GM12874 (cell line): ENCODE data around the gene MNS1.

Experiments
- TF ChIP-seq, protein P1 (sequence below): IDR thresholded peaks from 2 replicates; pipeline ENCODE4 v1.5.1; 2011; ENCODE audit warnings: low read depth, mild to moderate bottlenecking, control low read depth, low read length, moderate library complexity; ENCODE audit not compliant: insufficient read depth

Gene MNS1

DNA sequence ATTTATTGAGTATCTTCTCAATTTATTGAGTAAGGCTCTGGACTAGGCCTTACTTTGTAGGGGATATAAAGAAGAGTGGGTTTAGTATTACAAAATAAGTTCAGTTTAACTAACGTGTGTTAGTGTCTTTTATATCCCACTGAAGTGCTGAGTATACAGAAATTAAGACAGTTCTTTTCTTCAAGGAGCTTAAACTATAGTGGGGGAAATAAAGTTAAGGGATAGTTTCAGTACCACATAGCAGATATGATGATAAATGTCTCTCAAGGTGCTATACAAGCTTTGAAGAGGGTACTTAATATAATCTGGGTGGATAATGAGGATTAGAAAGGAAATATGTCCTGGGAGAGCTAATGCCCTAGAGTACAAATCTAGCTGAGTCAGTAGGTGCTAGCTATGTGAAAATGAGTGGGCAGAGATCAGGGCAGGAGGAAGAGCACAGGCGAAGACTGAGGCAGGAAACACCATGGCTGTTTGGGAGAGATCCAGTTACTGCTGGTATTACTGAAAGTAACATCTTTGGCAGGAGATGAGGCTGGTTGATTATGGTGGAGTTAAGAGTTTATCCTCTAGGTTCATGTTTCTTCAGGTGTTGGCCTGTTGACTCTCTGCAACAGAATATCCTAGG is 53.7 kb downstream of the MNS1 start:
- TF ChIP-seq, protein P1, sequence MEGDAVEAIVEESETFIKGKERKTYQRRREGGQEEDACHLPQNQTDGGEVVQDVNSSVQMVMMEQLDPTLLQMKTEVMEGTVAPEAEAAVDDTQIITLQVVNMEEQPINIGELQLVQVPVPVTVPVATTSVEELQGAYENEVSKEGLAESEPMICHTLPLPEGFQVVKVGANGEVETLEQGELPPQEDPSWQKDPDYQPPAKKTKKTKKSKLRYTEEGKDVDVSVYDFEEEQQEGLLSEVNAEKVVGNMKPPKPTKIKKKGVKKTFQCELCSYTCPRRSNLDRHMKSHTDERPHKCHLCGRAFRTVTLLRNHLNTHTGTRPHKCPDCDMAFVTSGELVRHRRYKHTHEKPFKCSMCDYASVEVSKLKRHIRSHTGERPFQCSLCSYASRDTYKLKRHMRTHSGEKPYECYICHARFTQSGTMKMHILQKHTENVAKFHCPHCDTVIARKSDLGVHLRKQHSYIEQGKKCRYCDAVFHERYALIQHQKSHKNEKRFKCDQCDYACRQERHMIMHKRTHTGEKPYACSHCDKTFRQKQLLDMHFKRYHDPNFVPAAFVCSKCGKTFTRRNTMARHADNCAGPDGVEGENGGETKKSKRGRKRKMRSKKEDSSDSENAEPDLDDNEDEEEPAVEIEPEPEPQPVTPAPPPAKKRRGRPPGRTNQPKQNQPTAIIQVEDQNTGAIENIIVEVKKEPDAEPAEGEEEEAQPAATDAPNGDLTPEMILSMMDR: no peak

- TF ChIP-seq, protein P1: no peak
Measured at GRCh38 chr15:56410721-56411120, 54.2 kb downstream of the MNS1 start.

DNA sequence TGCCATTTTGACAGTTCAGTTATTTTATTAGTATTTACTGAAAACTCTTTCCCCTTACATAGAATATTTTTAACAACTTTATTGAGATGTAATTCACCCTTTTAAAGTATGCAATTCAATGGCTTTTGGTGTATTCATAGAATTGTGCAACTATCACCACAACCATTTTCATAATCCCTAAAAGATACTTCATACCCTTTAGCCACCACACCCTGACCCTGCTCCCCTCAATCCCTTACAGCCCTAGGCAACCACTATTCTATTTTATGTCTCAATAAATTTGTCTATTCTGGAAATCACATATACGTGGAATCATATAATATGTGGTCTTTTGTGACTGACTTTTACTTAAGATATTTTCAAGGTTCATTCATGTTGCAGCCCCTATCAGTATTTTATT is 70.0 kb downstream of the MNS1 start:
- TF ChIP-seq, protein P1: no peak

DNA sequence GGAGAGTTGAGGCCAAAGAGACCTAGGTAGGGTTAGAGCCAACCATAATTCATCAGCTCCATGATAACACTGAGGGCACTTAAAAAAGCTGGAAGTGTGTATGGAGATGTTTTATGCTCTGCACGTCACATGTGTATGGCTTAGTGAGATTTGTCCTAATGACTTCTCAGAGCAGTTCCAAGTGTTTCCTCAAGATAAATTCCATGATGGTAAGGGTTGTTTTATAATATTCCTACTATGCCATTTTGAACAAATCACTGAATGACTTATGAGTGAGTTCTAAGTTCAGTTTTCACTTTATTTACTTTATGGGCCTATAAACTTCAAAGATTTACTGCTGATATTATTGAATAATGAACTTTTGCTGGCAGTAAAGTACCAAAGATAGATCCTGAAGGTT is 71.7 kb downstream of the MNS1 start:
- TF ChIP-seq, protein P1: no peak

DNA sequence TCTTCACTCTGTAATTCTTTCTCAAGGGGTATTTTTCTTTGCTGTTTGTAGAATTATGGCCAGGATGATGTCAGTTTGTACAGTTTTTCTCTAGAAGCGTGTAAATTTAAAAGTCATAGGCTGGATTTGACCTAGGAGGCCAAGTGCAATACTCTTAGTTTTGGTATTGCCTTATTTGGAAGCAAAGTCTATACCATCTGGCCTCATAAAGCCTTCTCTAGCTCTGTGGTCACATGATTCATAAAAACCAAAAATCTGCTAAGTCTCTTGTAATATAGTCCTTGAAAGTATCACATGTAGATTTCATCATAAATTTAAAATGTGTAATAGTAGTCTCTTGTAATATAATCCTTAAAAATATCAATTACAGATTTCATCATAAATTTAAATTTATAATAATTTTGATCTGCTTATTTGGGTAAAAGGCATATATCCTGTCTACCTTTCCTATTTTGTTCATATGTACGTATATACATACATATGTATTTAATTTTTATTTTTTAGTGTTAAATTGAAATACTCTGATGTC is 74.1 kb downstream of the MNS1 start:
- TF ChIP-seq, protein P1: no peak

DNA sequence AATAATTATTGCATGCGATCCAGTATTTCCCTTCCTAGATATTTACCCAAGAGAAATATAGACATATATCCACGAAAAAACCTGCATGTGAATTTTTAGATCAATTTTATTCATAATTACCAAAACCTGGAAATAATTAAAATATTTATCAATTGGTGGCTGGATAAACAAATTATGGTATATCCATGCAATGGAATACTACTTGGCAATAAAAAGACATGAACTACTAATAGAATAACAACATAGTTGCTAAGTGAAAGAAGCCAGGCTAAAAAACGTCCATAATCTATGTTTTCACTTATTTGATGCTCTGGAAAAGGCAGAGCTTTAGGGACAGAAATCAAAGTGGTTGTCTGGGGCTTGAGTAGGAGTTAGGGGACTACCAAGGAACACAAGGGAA is 79.0 kb downstream of the MNS1 start:
- TF ChIP-seq, protein P1: no peak

DNA sequence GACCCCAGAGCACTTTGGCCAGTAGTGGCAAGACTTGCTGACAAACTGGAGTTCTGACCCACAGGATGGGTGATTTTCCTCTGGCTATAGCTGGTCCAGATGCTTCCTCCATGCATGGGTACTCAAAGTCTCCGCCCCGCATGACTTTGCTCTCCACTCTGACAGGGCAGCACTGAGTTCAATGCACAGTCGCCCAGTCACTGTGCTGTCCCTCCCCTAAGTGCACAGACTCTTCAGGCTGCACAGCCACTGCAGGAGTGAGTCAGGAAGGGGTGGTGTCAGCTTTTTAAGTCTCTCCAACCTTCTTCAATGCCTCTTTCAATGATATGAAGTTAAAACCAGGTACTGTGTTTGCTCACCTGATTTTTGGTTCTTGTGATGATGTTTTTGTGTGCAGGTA is 81.9 kb downstream of the MNS1 start:
- TF ChIP-seq, protein P1: no peak
